ENCODE results near the gene PARP6.
A peak's percentile ranks its signal among the peaks of the same experiment; 100 is the strongest.

Gene PARP6

GRCh38 chr15:72198356-72199204 lies 73.8 kb downstream of the PARP6 start:
- DNase-seq, result no peak

- peak; percentile 34 for DNase-seq
Measured at GRCh38 chr15:72197460-72198355, 74.6 kb downstream of the PARP6 start, which contains the start of gene GRAMD2A. Gene GRAMD2A, minus strand, starts transcription at chr15:72197787.

DNA sequence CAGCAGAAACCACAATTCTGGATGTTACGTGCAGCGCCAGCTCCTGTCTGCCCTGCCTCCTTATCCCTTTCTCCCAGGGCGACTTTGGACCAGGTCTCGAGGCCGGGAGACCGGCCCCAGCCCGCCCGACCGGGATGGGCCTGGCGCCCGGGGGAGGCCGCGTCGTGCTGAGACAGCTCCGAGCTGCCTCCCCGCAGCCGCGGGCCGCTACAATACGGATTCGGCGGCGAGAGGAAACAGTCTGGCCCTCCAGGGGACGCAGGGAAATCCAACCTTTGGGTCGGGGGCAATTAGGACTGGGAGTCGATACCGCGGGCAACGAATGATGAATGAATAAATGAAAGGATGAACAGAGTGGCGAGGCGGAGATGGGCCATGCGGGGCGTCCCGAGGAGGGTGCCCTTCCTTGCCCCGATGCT lies 75.3 kb downstream of the PARP6 start:
- DNase-seq, result no peak

DNA sequence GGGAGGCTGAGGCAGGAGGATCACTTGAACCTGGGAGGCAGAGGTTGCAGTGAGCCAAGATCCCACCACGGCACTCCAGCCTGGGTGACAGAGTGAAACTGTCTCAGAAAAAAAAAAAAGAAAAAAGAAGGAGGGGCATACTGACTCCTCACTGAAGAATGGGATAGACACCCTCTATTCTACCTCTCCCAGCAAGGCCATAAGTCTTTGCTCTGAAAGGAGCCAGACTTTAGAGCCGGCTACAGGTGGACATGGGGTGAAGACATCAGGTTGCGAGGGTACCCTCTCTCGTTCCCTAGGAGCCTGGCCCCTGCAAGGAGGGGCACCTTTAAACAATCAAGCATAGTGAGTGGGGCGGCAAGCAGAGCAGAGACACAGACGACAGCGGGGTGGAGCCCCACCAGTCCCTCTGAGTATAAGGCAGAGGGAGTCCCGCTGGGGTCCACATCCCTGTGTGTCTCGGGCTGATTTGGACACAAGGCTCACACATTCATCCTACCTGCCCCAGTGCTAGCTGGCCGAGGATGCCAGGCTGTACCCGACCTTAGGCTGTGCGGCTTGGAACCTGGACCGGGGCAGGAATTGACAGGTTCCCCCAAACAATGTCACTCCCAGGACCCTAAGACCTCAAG lies 75.8 kb downstream of the PARP6 start:
- DNase-seq, result no peak

GRCh38 chr15:72195101-72195511 lies 77.2 kb downstream of the PARP6 start:
- DNase-seq, result no peak

GRCh38 chr15:72193836-72194396 lies 78.4 kb downstream of the PARP6 start:
- no peak for DNase-seq

DNA sequence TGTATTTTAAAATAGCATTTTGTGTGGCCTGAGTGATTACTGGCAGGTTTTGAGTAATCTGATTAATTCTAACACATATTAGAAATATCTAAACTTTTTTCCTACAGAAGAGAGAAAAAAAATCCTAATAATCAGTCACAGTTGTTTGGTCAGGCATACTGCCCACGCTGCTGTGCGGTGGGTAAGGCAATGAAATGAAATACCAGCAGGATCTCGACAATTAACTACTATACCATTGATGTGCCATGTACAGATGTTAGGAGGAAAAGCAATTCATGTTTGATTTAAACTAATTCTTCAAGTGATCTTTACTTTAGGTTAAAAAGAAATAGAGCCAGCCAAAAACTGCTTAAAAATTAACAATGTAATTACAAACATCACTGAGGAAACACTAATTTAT lies 79.9 kb downstream of the PARP6 start:
- DNase-seq, result no peak
